ENCODE data around the gene DMRT2.

The DMRT2 gene

GRCh38 chr9:1073497-1073896, 23.3 kb downstream of the DMRT2 start:
- Histone ChIP-seq H3K4me3 (ENCODE audit: low read length, poor library complexity, severe bottlenecking) (no peak overlapping the region), H3F3A (ENCODE audit: low read depth) (no peaks in the 10 kb centered on the region), H2AFZ (ENCODE audit: low read length) (no peak overlapping the region), H3K4me1 (ENCODE audit: insufficient read depth, low read length, poor library complexity, severe bottlenecking) (peaks cover 12% of the 10 kb centered on the region), H3K79me2 (ENCODE audit: insufficient read depth, low read length) (no peaks in the 10 kb centered on the region), H3K27me3 (ENCODE audit: insufficient read depth, low read length, poor library complexity, severe bottlenecking) (no peaks in the 10 kb centered on the region), H4K20me1 (ENCODE audit: insufficient read depth, low read length, poor library complexity, severe bottlenecking) (no peaks in the 10 kb centered on the region), H3K36me3 (ENCODE audit: insufficient read depth, low read length) (no peaks in the 10 kb centered on the region), H3K9ac (ENCODE audit: low read depth, low read length, poor library complexity, severe bottlenecking) (no peak overlapping the region), H3K9me2 (replicated peaks; ENCODE audit: low read depth, low read length) (no peaks in the 10 kb centered on the region), H3K9me3 (ENCODE audit: insufficient read depth, low read depth, low read length) (no peaks in the 10 kb centered on the region), H3K4me2 (ENCODE audit: low read depth, low read length, poor library complexity, severe bottlenecking) (no peak overlapping the region)
- no peak for TF ChIP-seq EZH2phosphoT487 (IDR thresholded peaks at IDR 0.05; ENCODE audit: borderline replicate concordance)
- TF ChIP-seq, protein P1, sequence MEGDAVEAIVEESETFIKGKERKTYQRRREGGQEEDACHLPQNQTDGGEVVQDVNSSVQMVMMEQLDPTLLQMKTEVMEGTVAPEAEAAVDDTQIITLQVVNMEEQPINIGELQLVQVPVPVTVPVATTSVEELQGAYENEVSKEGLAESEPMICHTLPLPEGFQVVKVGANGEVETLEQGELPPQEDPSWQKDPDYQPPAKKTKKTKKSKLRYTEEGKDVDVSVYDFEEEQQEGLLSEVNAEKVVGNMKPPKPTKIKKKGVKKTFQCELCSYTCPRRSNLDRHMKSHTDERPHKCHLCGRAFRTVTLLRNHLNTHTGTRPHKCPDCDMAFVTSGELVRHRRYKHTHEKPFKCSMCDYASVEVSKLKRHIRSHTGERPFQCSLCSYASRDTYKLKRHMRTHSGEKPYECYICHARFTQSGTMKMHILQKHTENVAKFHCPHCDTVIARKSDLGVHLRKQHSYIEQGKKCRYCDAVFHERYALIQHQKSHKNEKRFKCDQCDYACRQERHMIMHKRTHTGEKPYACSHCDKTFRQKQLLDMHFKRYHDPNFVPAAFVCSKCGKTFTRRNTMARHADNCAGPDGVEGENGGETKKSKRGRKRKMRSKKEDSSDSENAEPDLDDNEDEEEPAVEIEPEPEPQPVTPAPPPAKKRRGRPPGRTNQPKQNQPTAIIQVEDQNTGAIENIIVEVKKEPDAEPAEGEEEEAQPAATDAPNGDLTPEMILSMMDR (conservative IDR thresholded peaks at IDR 0.05; ENCODE audit: low read length), result no peak

GRCh38 chr9:1077616-1078015, 27.5 kb downstream of the DMRT2 start:
- Histone ChIP-seq H2AFZ (ENCODE audit: low read length) (no peak overlapping the region), H3K9me2 (replicated peaks; ENCODE audit: low read depth, low read length) (no peaks in the 10 kb centered on the region), H3K4me2 (ENCODE audit: low read depth, low read length, poor library complexity, severe bottlenecking) (no peak overlapping the region), H3K4me3 (ENCODE audit: low read length, poor library complexity, severe bottlenecking) (no peak overlapping the region), H3K36me3 (ENCODE audit: insufficient read depth, low read length) (no peaks in the 10 kb centered on the region), H3F3A (ENCODE audit: low read depth) (no peaks in the 10 kb centered on the region), H3K79me2 (ENCODE audit: insufficient read depth, low read length) (no peaks in the 10 kb centered on the region), H3K27me3 (ENCODE audit: insufficient read depth, low read length, poor library complexity, severe bottlenecking) (no peaks in the 10 kb centered on the region), H3K9ac (ENCODE audit: low read depth, low read length, poor library complexity, severe bottlenecking) (no peak overlapping the region), H3K9me3 (ENCODE audit: insufficient read depth, low read depth, low read length) (no peaks in the 10 kb centered on the region), H3K4me1 (ENCODE audit: insufficient read depth, low read length, poor library complexity, severe bottlenecking) (peaks cover 12% of the 10 kb centered on the region), H4K20me1 (ENCODE audit: insufficient read depth, low read length, poor library complexity, severe bottlenecking) (no peaks in the 10 kb centered on the region)
- no peak for TF ChIP-seq EZH2phosphoT487 (IDR thresholded peaks at IDR 0.05; ENCODE audit: borderline replicate concordance)
- TF ChIP-seq, protein P1 (conservative IDR thresholded peaks at IDR 0.05; ENCODE audit: low read length), result no peak

- TF ChIP-seq, protein P1 (conservative IDR thresholded peaks at IDR 0.05; ENCODE audit: low read length), result no peak
- no peak overlapping the region for H3K4me3 ChIP-seq (ENCODE audit: low read length, poor library complexity, severe bottlenecking)
- H3K9me2 ChIP-seq (replicated peaks; ENCODE audit: low read depth, low read length), result no peaks in the 10 kb centered on the region
- no peaks in the 10 kb centered on the region for H3K27me3 ChIP-seq (ENCODE audit: insufficient read depth, low read length, poor library complexity, severe bottlenecking)
- no peak overlapping the region for H3K9ac ChIP-seq (ENCODE audit: low read depth, low read length, poor library complexity, severe bottlenecking)
- no peaks in the 10 kb centered on the region for H4K20me1 ChIP-seq (ENCODE audit: insufficient read depth, low read length, poor library complexity, severe bottlenecking)
- no peak overlapping the region for H2AFZ ChIP-seq (ENCODE audit: low read length)
- H3K9me3 ChIP-seq (ENCODE audit: insufficient read depth, low read depth, low read length), result no peaks in the 10 kb centered on the region
- no peak overlapping the region for H3K4me2 ChIP-seq (ENCODE audit: low read depth, low read length, poor library complexity, severe bottlenecking)
- no peaks in the 10 kb centered on the region for H3F3A ChIP-seq (ENCODE audit: low read depth)
- peaks cover 7% of the 10 kb centered on the region for H3K4me1 ChIP-seq (ENCODE audit: insufficient read depth, low read length, poor library complexity, severe bottlenecking)
- H3K36me3 ChIP-seq (ENCODE audit: insufficient read depth, low read length), result no peaks in the 10 kb centered on the region
- no peaks in the 10 kb centered on the region for H3K79me2 ChIP-seq (ENCODE audit: insufficient read depth, low read length)
These were observed 33.3 kb downstream of the DMRT2 start for GRCh38 chr9:1083325-1083913.
